BLaER1 treated with 17β-estradiol and CSF1 and Interleukin-3, amounts not matched to agents 10 nM and 100 nM (cell line): ENCODE measurements around the gene JAK1.
A peak's percentile ranks its signal among the peaks of the same experiment; 100 is the strongest.

Experiments
- H3K27ac ChIP-seq, 11 experiments: shearing (Covaris generic); formaldehyde crosslinking; 2 replicates each; pipeline ENCODE4 v1.8.1; 2022
- H3K27me3 ChIP-seq, 11 experiments: shearing (Covaris generic); formaldehyde crosslinking; 2 replicates each; pipeline ENCODE4 v1.8.1; 2022
- H3K36me3 ChIP-seq, 11 experiments: shearing (Covaris generic); formaldehyde crosslinking; 2 replicates each; pipeline ENCODE4 v1.8.1; 2022
- H3K4me1 ChIP-seq, 10 experiments: shearing (Covaris generic); formaldehyde crosslinking; 2 replicates each; pipeline ENCODE4 v1.8.1; 2022
- H3K4me2 ChIP-seq, 11 experiments: shearing (Covaris generic); formaldehyde crosslinking; 2 replicates each; pipeline ENCODE4 v1.8.1; 2022
- H3K4me3 ChIP-seq, 10 experiments: shearing (Covaris generic); formaldehyde crosslinking; 2 replicates each; pipeline ENCODE4 v1.8.1; 2022
- H3K9ac ChIP-seq, 11 experiments: shearing (Covaris generic); formaldehyde crosslinking; 2 replicates each; pipeline ENCODE4 v1.8.1; 2022
- H3K9me3 ChIP-seq, 11 experiments: shearing (Covaris generic); formaldehyde crosslinking; replicated peaks in 1 of 11; 2 replicates each; pipeline ENCODE4 v1.8.1; 2022
- H4K20me1 ChIP-seq, 11 experiments: shearing (Covaris generic); formaldehyde crosslinking; 2 replicates each; pipeline ENCODE4 v1.8.1; 2022
- Cebpa-rat ChIP-seq, 11 experiments: shearing (Covaris generic); IDR thresholded peaks; 2 replicates each; pipeline ENCODE4 v1.8.1; 2022

Gene JAK1

DNA sequence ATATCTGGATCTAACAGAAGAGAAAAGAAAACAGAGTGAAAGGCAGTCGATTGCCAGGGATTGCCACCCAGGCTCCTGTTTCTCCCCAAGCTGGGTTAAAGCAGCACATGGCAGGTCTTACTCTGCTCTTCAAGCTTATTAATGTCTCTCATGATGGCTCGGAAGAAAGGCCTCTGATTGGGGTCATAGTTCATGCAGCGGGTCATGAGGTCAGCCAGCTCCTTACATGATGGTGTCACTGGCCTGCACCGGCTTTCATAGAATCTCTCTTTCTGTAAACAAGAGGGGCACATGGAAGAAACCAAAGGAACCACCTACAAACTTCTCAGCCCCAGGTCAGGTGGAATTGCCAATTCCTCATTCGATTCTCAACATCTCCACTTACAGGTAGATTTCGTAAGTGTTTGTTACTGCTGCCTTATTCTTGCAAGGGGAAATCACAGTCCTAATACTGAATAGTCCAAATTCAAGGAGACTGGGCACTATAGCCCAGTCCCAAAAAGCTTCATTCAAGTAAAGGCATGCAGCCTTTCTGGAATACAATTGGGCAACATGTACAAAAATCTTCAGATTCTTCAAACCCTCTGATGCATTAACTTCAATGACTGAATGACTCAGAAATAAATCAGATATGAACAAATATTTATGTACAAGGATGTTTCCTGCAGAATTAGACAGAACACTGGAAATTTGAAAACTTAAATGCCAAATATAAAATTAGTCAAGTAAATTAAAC lies 124.9 kb downstream of the JAK1 start:
- no peak overlapping the region for H3K4me3 ChIP-seq
- peaks cover 8 to 20% (median 11%) of the 10 kb centered on the region in 10 experiments for H3K4me1 ChIP-seq
- no peak for TF ChIP-seq Cebpa-rat (IDR thresholded peaks at IDR 0.05)
- peaks cover 0 to 36% (median 0%) of the 10 kb centered on the region in 11 experiments; a peak in 8 of 22 replicates for H4K20me1 ChIP-seq
- H3K27me3 ChIP-seq, result no peaks in the 10 kb centered on the region
- peak overlapping the region in 2 of 11 experiments; percentile 44 to 65; a peak in 4 of 22 replicates for H3K4me2 ChIP-seq
- no peak overlapping the region for H3K9ac ChIP-seq
- H3K9me3 ChIP-seq, result no peaks in the 10 kb centered on the region
- H3K27ac ChIP-seq, result no peak overlapping the region
- H3K36me3 ChIP-seq, result peaks cover 87 to 97% (median 89%) of the 10 kb centered on the region in 11 experiments

DNA sequence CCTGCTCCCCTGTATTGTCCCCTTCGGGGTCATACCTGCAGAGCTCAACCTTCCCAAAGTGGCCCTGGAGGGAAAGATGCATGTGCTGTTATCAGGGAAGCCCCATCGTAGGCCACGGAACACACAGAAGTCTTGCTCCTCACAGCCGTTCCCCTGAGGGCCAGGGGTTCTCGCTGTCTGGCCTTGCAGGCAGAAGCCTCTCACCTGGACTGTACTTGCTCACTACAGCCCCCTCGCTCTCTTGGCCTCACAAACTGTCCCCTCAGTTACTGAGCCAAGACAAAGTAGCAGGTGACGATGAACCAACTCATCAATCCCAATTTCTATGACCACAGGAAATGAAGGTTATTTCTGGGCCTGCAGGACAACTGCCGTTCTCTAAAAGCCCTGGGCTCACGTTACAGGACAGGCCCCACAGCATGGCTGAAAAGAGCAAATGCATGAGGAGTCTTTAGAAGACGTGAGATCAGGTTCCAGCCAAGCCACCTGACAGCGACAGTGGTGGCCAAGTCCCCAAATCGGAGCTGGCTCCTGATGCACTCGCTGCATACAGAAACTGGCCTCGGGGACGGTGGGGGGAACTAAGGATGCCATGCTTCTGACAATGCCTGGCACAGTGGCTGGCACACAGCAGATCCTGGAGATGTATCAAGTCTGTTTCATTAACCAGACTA lies 126.5 kb downstream of the JAK1 start:
- Histone ChIP-seq H3K9ac (no peak overlapping the region), H3K27me3 (no peaks in the 10 kb centered on the region), H3K4me2 (no peak overlapping the region), H3K9me3 (no peaks in the 10 kb centered on the region), H4K20me1 (peaks cover 0 to 36% (median 0%) of the 10 kb centered on the region in 11 experiments; a peak in 8 of 22 replicates), H3K4me3 (no peak overlapping the region), H3K4me1 (peaks cover 8 to 20% (median 11%) of the 10 kb centered on the region in 10 experiments), H3K27ac (no peak overlapping the region), H3K36me3 (peaks cover 87 to 97% (median 89%) of the 10 kb centered on the region in 11 experiments)
- no peak for TF ChIP-seq Cebpa-rat (IDR thresholded peaks at IDR 0.05)

GRCh38 chr1:64839261-64839660 lies 127.1 kb downstream of the JAK1 start:
- H3K27ac ChIP-seq, result no peak overlapping the region
- H3K4me2 ChIP-seq, result no peak overlapping the region
- H3K36me3 ChIP-seq, result peaks cover 87 to 97% (median 89%) of the 10 kb centered on the region in 11 experiments
- peaks cover 0 to 36% (median 0%) of the 10 kb centered on the region in 11 experiments; a peak in 7 of 22 replicates for H4K20me1 ChIP-seq
- no peak overlapping the region for H3K4me3 ChIP-seq
- peaks cover 8 to 20% (median 11%) of the 10 kb centered on the region in 10 experiments for H3K4me1 ChIP-seq
- H3K9ac ChIP-seq, result no peak overlapping the region
- no peaks in the 10 kb centered on the region for H3K9me3 ChIP-seq
- no peak for TF ChIP-seq Cebpa-rat (IDR thresholded peaks at IDR 0.05)
- no peaks in the 10 kb centered on the region for H3K27me3 ChIP-seq

- no peak overlapping the region for H3K9ac ChIP-seq
- no peak for TF ChIP-seq Cebpa-rat (IDR thresholded peaks at IDR 0.05)
- no peak overlapping the region for H3K27ac ChIP-seq
- peaks cover 8 to 20% (median 11%) of the 10 kb centered on the region in 10 experiments for H3K4me1 ChIP-seq
- peaks cover 0 to 32% (median 0%) of the 10 kb centered on the region in 11 experiments; a peak in 7 of 22 replicates for H4K20me1 ChIP-seq
- H3K4me2 ChIP-seq, result no peak overlapping the region
- no peak overlapping the region for H3K4me3 ChIP-seq
- H3K9me3 ChIP-seq, result no peaks in the 10 kb centered on the region
- H3K36me3 ChIP-seq, result peaks cover 87 to 97% (median 89%) of the 10 kb centered on the region in 11 experiments
- H3K27me3 ChIP-seq, result no peaks in the 10 kb centered on the region
These were observed 127.9 kb downstream of the JAK1 start for GRCh38 chr1:64838486-64838885.

- Histone ChIP-seq H3K4me1 (peaks cover 0 to 5% (median 0%) of the 10 kb centered on the region in 10 experiments; a peak in 5 of 20 replicates), H3K36me3 (peaks cover 95 to 100% (median 97%) of the 10 kb centered on the region in 11 experiments), H4K20me1 (peaks cover 0 to 22% (median 0%) of the 10 kb centered on the region in 11 experiments; a peak in 4 of 22 replicates), H3K4me2 (no peak overlapping the region), H3K27me3 (no peaks in the 10 kb centered on the region), H3K9ac (no peak overlapping the region), H3K4me3 (no peak overlapping the region), H3K9me3 (no peaks in the 10 kb centered on the region), H3K27ac (no peak overlapping the region)
- TF ChIP-seq Cebpa-rat (IDR thresholded peaks at IDR 0.05), result no peak
These were observed 129.5 kb downstream of the JAK1 start for GRCh38 chr1:64836802-64837201.

GRCh38 chr1:64834734-64835133 lies 131.6 kb downstream of the JAK1 start:
- H3K9ac ChIP-seq, result no peak overlapping the region

DNA sequence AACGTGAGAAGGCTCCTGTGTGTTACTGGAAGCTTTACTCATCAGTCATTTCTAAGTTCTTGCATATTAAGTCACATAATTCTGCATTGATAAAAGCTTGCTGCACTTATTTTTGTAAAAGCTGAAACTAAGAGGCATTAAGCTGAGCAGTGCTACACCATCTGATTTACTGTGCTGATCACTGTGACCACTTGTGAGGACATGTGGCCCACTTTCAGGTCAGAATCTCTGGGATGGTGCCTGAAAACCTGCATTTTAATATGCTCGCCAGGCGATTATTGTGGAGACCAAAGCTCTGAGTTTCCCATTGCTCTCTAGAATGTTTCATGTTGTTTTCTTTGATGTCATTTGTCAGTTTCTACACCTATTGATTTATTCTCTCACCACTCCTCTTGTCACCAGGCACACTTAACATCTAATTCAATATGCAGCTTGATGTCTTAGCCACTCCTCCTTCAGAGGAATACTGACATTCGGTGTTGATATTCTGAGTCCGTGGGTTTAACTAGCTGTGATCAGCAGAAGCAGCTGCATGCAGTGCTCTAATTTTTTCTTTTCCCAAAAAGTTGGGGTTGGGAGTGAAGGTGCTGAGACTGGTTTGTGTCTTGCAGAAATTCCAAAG lies 136.2 kb downstream of the JAK1 start:
- no peak overlapping the region for H3K9ac ChIP-seq
- 0 out of 22 replicates have a peak, but pooled peaks cover 0 to 3% (median 0%) of the 10 kb centered on the region in 11 experiments for H4K20me1 ChIP-seq
- H3K27me3 ChIP-seq, result no peaks in the 10 kb centered on the region
- peaks cover 39 to 61% (median 58%) of the 10 kb centered on the region in 11 experiments for H3K36me3 ChIP-seq
- H3K9me3 ChIP-seq, result no peaks in the 10 kb centered on the region
- TF ChIP-seq Cebpa-rat (IDR thresholded peaks at IDR 0.05), result no peak
- H3K27ac ChIP-seq, result no peak overlapping the region
- H3K4me1 ChIP-seq, result peaks cover 7 to 18% (median 9%) of the 10 kb centered on the region in 10 experiments
- H3K4me3 ChIP-seq, result no peak overlapping the region
- no peak overlapping the region for H3K4me2 ChIP-seq

More at GRCh38 chr1:64834734-64835133, 131.6 kb downstream of the JAK1 start:
- no peak for TF ChIP-seq Cebpa-rat (IDR thresholded peaks at IDR 0.05)
- Histone ChIP-seq H3K27me3 (no peaks in the 10 kb centered on the region), H3K4me2 (no peak overlapping the region), H3K4me1 (peaks cover 0 to 2% (median 0%) of the 10 kb centered on the region in 10 experiments; a peak in 5 of 20 replicates), H3K4me3 (no peak overlapping the region), H3K9me3 (no peaks in the 10 kb centered on the region), H3K27ac (no peak overlapping the region), H4K20me1 (0 out of 22 replicates have a peak, but pooled peaks cover 0 to 3% (median 0%) of the 10 kb centered on the region in 11 experiments), H3K36me3 (peaks cover 81 to 100% (median 96%) of the 10 kb centered on the region in 11 experiments)

GRCh38 chr1:64829411-64830029 lies 136.8 kb downstream of the JAK1 start:
- Histone ChIP-seq H3K4me3 (no peak overlapping the region), H3K9me3 (no peaks in the 10 kb centered on the region), H3K4me2 (peak overlapping the region in 8 of 11 experiments; percentile 10 to 74 (median 51); a peak in 14 of 22 replicates), H3K36me3 (peaks cover 33 to 55% (median 52%) of the 10 kb centered on the region in 11 experiments), H3K27ac (no peak overlapping the region), H3K27me3 (no peaks in the 10 kb centered on the region), H3K9ac (no peak overlapping the region), H4K20me1 (0 out of 22 replicates have a peak, but pooled peaks cover 0 to 3% (median 0%) of the 10 kb centered on the region in 11 experiments), H3K4me1 (peaks cover 7 to 18% (median 9%) of the 10 kb centered on the region in 10 experiments)
- no peak for TF ChIP-seq Cebpa-rat (IDR thresholded peaks at IDR 0.05)
